Fibroblast of skin of back (primary cell): ENCODE results near the gene NASP.
"Not testable (repeated sequence)": the region's sequence is repeated elsewhere in the genome, so short reads cannot be mapped to it uniquely, and the experiment has no call there.

Experiments
- DNase-seq: peaks from one replicate; pipeline ENCODE4 v3.0.0-alpha.2; 2013

The NASP gene

GRCh38 chr1:45569962-45570581, 13.8 kb upstream of the NASP start:
- DNase-seq = peak; percentile 64

GRCh38 chr1:45570631-45571030, 13.2 kb upstream of the NASP start:
- no peak for DNase-seq

GRCh38 chr1:45573231-45573804, 10.5 kb upstream of the NASP start:
- DNase-seq = no peak

- no peak for DNase-seq
Measured at GRCh38 chr1:45574105-45574626, 9.7 kb upstream of the NASP start.

- peak; percentile 96 for DNase-seq
Measured at GRCh38 chr1:45583264-45583665, 576 bp upstream of the NASP start.

- peak; percentile 87 for DNase-seq
Measured at GRCh38 chr1:45584351-45585109, 689 bp downstream of the NASP start.

- no peak for DNase-seq
Measured at GRCh38 chr1:45585110-45585426, 1.2 kb downstream of the NASP start.

GRCh38 chr1:45585496-45586075, 1.7 kb downstream of the NASP start:
- no peak for DNase-seq

- no peak for DNase-seq
Measured at GRCh38 chr1:45586769-45587168, 2.9 kb downstream of the NASP start.

GRCh38 chr1:45589861-45590260, 6.0 kb downstream of the NASP start:
- no peak for DNase-seq

- DNase-seq = no peak
Measured at GRCh38 chr1:45594412-45594811, 10.6 kb downstream of the NASP start.

- not testable (repeated sequence) for DNase-seq
Measured at GRCh38 chr1:45596765-45597164, 12.9 kb downstream of the NASP start.

- no peak for DNase-seq
Measured at GRCh38 chr1:45604239-45604638, 20.4 kb downstream of the NASP start.

- no peak for DNase-seq
Measured at GRCh38 chr1:45607404-45608074, 23.7 kb downstream of the NASP start.

GRCh38 chr1:45608175-45609156, 24.6 kb downstream of the NASP start:
- DNase-seq = peak; percentile 24

GRCh38 chr1:45610589-45611226, 26.9 kb downstream of the NASP start:
- DNase-seq = no peak

- DNase-seq = no peak
Measured at GRCh38 chr1:45612941-45613579, 29.2 kb downstream of the NASP start.

- DNase-seq = no peak
Measured at GRCh38 chr1:45615885-45616284, 32.0 kb downstream of the NASP start.

GRCh38 chr1:45617618-45618017, 33.8 kb downstream of the NASP start:
- peak; percentile 11 for DNase-seq

- no peak for DNase-seq
Measured at GRCh38 chr1:45619149-45619921, 35.5 kb downstream of the NASP start.
